ENCODE data around the gene BIN1. TPM values are rescaled to one million over a fixed set of nuclear protein-coding genes. Genes with fewer than 3 reads are reported as not detected.
A peak's percentile ranks its signal among the peaks of the same experiment; 100 is the strongest.

The BIN1 gene
- total and polyA plus RNA-seq, 12 donors, result 62.1 to 207 (median 125) TPM

DNA sequence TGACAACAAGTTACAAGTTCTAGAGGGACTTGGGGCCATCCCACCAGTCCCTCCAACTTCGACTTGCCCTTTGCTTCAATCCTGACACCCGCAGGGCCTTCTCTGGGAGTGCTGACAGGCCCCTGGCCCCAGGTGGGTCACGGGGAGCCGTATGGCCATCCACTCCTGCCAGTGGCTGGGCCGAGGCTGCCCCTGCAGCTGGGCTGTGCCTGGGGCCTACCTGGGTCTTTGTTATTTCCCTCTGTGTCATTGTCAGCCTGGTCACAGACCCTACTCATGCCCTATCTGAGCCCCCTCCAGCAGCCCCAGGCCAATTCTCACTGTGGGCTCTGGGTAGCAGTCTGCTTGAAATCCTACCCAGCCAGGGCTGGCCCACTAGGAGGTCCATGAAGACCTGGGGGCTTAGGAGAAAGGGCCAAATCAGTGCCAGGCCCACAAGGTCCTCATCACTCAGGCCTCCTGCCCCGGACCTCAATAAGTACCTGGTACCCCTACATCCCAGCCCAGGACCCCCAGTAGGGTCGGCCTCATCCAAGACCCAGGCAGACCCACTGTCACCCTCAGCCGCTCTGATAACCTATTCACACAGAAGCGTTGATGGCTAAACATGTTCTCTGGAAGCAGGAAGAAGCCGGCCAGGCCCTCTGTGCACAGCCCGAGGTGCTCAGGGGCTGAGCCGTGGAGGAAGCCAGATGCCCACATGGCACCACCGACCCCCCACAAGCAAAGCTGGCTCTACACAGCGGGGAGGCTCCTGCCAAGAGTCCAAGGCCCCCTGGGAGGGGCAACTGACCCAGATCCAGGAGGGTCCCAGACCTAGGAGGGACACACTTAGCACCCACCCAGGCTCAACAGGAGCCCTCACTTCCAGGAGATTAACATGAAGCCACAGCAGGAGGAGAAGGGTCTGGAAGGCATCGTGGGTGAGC is 57.7 kb downstream of the BIN1 start:
- Histone ChIP-seq H3K27me3 (no peaks in the 10 kb centered on the region), H3K4me1 (replicated peaks in 1 of 2) (peaks cover 0 to 12% of the 10 kb centered on the region in 2 donors), H3K9me3 (replicated peaks in 1 of 3) (no peaks in the 10 kb centered on the region), H3K36me3 (replicated peaks in 1 of 2) (peaks cover 0 to 19% of the 10 kb centered on the region in 2 donors), H3K4me3 (no peak overlapping the region), H3K27ac (no peak overlapping the region)
- whole genome bisulfite sequencing, 4 donors, result 90 to 100% (median 92%) methylated on average over 5 to 15 of the region's 15 CpGs
- intact Hi-C loops (cut with DNase I), result loop anchor here in 1 of 2 donors (10.0 kb wide), 1 partner anchor 246 kb away; the partner anchor contains the start of gene ERCC3
- peak in 4 of 7 donors; percentile 12 to 21 (median 15) for DNase-seq
- no peak for TF ChIP-seq POLR2A (IDR thresholded peaks at IDR 0.05)
- TF ChIP-seq, protein P1, sequence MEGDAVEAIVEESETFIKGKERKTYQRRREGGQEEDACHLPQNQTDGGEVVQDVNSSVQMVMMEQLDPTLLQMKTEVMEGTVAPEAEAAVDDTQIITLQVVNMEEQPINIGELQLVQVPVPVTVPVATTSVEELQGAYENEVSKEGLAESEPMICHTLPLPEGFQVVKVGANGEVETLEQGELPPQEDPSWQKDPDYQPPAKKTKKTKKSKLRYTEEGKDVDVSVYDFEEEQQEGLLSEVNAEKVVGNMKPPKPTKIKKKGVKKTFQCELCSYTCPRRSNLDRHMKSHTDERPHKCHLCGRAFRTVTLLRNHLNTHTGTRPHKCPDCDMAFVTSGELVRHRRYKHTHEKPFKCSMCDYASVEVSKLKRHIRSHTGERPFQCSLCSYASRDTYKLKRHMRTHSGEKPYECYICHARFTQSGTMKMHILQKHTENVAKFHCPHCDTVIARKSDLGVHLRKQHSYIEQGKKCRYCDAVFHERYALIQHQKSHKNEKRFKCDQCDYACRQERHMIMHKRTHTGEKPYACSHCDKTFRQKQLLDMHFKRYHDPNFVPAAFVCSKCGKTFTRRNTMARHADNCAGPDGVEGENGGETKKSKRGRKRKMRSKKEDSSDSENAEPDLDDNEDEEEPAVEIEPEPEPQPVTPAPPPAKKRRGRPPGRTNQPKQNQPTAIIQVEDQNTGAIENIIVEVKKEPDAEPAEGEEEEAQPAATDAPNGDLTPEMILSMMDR (IDR thresholded peaks at IDR 0.05), result no peak

DNA sequence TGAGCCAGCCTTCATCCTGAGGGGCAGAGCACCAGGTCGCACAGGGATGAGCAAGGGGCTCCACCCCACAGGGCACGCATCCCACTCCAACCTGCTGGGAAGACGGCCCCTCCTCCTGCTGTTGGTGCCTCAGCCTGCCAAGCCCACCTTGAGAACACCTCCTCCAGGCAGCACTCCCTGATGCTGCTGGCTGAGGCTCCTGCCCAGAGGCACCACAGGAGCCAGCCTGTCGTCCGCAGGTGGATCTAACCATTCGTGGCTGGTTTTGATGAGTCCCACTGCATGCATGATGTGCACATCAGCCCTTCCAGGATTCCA is 58.4 kb downstream of the BIN1 start:
- Histone ChIP-seq H3K27ac (no peak overlapping the region), H3K4me3 (no peak overlapping the region), H3K4me1 (replicated peaks in 1 of 2) (peaks cover 0 to 12% of the 10 kb centered on the region in 2 donors), H3K27me3 (no peaks in the 10 kb centered on the region), H3K36me3 (replicated peaks in 1 of 2) (peaks cover 0 to 16% of the 10 kb centered on the region in 2 donors), H3K9me3 (replicated peaks in 1 of 3) (no peaks in the 10 kb centered on the region)
- no peak for TF ChIP-seq POLR2A (IDR thresholded peaks at IDR 0.05)
- TF ChIP-seq, protein P1 (IDR thresholded peaks at IDR 0.05), result no peak
- intact Hi-C loops (cut with DNase I), result loop anchor here in 1 of 2 donors (10.0 kb wide), 1 partner anchor 246 kb away; the partner anchor contains the start of gene ERCC3
- DNase-seq, result peak in 3 of 7 donors; percentile 10 to 50 (median 24)
- WGBS, 4 donors, result 96 to 98% (median 97%) methylated on average over 4 to 6 of the region's 6 CpGs

DNA sequence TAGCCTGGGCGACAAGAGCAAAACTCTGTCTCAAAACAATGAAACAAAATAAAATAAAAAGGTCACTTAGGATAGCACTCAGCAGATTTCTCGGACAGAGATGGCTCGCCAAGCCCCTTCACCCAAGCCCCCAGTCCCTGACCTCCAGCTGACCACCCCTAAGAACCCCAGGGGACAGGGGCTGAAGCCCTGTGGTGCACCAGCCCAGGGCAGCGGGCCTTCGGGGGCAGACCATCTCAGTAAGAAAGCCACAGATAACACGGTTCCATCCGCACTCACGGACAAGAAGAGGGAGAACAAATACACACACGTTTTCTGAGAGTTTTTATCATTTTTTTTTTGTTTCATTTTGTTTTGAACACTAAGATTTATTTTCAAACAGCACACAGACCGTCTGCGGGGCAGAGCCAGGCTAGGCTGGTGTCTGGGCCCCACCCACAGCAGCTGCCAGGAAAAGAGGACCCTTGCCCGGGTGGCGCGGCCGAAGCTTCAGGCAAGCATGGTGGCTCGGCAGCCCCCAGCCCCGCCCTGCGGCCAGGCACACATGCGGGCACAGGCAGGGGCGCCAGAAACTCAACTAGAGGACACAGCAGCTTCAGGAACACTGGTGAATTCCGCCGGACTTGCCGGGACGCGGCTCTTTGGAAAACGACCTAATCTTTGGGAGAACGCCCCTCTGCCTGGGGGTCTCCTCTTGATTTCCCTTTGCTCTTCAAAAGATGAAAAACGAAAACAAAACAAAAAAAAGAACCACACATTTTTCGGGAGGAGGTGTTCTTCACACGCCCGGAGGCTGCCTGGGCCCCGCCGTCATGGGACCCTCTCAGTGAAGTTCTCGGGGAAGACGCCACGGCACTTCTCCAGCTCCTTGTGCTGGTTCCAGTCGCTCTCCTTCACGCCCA is 59.0 kb downstream of the BIN1 start:
- TF ChIP-seq, protein P1 (IDR thresholded peaks at IDR 0.05), result no peak
- no peak for TF ChIP-seq POLR2A (IDR thresholded peaks at IDR 0.05)
- Histone ChIP-seq H3K4me1 (replicated peaks in 1 of 2) (peaks cover 0 to 12% of the 10 kb centered on the region in 2 donors), H3K4me3 (no peak overlapping the region), H3K36me3 (replicated peaks in 1 of 2) (peaks cover 0 to 12% of the 10 kb centered on the region in 2 donors), H3K27me3 (no peaks in the 10 kb centered on the region), H3K27ac (no peak overlapping the region), H3K9me3 (replicated peaks in 1 of 3) (no peaks in the 10 kb centered on the region)
- intact Hi-C loops (cut with DNase I), result loop anchor here in 1 of 2 donors (10.0 kb wide), 1 partner anchor 247 kb away; the partner anchor contains the start of gene ERCC3
- DNase-seq, result peak in 3 of 7 donors; percentile 11 to 52 (median 12)
- WGBS, 4 donors, result 91 to 93% (median 93%) methylated on average over 38 of the region's 38 CpGs
